SK-N-MC (cell line): ENCODE data around the gene ICAM1.
A peak's percentile ranks its signal among the peaks of the same experiment; 100 is the strongest.

Experiments used
- DNase-seq: peaks from one replicate; pipeline ENCODE4 v3.0.0-alpha.2; 2011; ENCODE audit warnings: low read depth, low spot score
- H3K27ac ChIP-seq: fragments of 200-600 bp; sonication (generic); 2 replicates; pipeline ENCODE4 v1.5.1; 2016; ENCODE audit warnings: mixed run types
- H3K36me3 ChIP-seq: fragments of 200-600 bp; sonication (generic); 2 replicates; pipeline ENCODE4 v1.6.1; 2017; ENCODE audit warnings: antibody characterized with exemption, low read length, mixed read lengths; ENCODE audit not compliant: insufficient read depth
- H3K4me3 ChIP-seq: fragments of 200-600 bp; sonication (generic); 2 replicates; pipeline ENCODE4 v1.5.1; 2016
- H3K9ac ChIP-seq: fragments of 200-600 bp; sonication (generic); 2 replicates; pipeline ENCODE4 v1.8.0; 2017; ENCODE audit warnings: mixed run types, mixed read lengths; ENCODE audit not compliant: insufficient read length
- H3K9me3 ChIP-seq: fragments of 200-600 bp; sonication (generic); 2 replicates; pipeline ENCODE4 v1.6.1; 2017; ENCODE audit warnings: low read depth, mild to moderate bottlenecking, antibody characterized with exemption, low read length, moderate library complexity, mixed read lengths
- EZH2 ChIP-seq: fragments of 200-600 bp; sonication (generic); IDR thresholded peaks from one replicate; pipeline ENCODE4 v1.6.1; 2017; ENCODE audit warnings: antibody characterized with exemption
- FOXP2 ChIP-seq: optimal IDR thresholded peaks from 2 replicates; pipeline ENCODE3; 2011; ENCODE audit warnings: mild to moderate bottlenecking, moderate library complexity; ENCODE audit not compliant: insufficient read depth; ENCODE audit errors: extremely low read length, control extremely low read depth
- POLR2AphosphoS5 ChIP-seq: IDR thresholded peaks from 2 replicates; pipeline ENCODE4 v1.6.1; 2012; ENCODE audit warnings: mild to moderate bottlenecking, low read depth, low read length, borderline replicate concordance

The ICAM1 gene

GRCh38 chr19:10268071-10268470, 2.8 kb upstream of the ICAM1 start:
- no peak overlapping the region for H3K4me3 ChIP-seq
- H3K27ac ChIP-seq: no peak overlapping the region
- H3K9me3 ChIP-seq: no peaks in the 10 kb centered on the region
- H3K9ac ChIP-seq: no peak overlapping the region
- TF ChIP-seq POLR2AphosphoS5 (no peak), EZH2 (no peak), FOXP2 (no peak)
- DNase-seq: no peak
- H3K36me3 ChIP-seq: no peaks in the 10 kb centered on the region

- Histone ChIP-seq H3K9me3 (no peaks in the 10 kb centered on the region), H3K36me3 (no peaks in the 10 kb centered on the region), H3K9ac (no peak overlapping the region), H3K27ac (no peak overlapping the region), H3K4me3 (peak overlapping the region; percentile 44)
- DNase-seq: no peak
- TF ChIP-seq EZH2 (no peak), POLR2AphosphoS5 (no peak), FOXP2 (peak; percentile 16)
Observed at GRCh38 chr19:10269333-10270179, 1.4 kb upstream of the ICAM1 start.

- no peak for TF ChIP-seq POLR2AphosphoS5
- no peak for TF ChIP-seq EZH2
- no peak for TF ChIP-seq FOXP2
- Histone ChIP-seq H3K9ac (no peak overlapping the region), H3K9me3 (no peaks in the 10 kb centered on the region), H3K36me3 (no peaks in the 10 kb centered on the region), H3K27ac (no peak overlapping the region), H3K4me3 (no peak overlapping the region)
- no peak for DNase-seq
Observed at GRCh38 chr19:10270180-10270615, 722 bp upstream of the ICAM1 start.

- no peaks in the 10 kb centered on the region for H3K36me3 ChIP-seq
- no peak overlapping the region for H3K4me3 ChIP-seq
- DNase-seq: no peak
- H3K27ac ChIP-seq: no peak overlapping the region
- TF ChIP-seq POLR2AphosphoS5 (no peak), EZH2 (no peak), FOXP2 (no peak)
- no peak overlapping the region for H3K9ac ChIP-seq
- H3K9me3 ChIP-seq: no peaks in the 10 kb centered on the region
Observed at GRCh38 chr19:10271543-10272086, 695 bp downstream of the ICAM1 start.

- TF ChIP-seq FOXP2 (no peak), EZH2 (no peak), POLR2AphosphoS5 (no peak)
- Histone ChIP-seq H3K36me3 (no peaks in the 10 kb centered on the region), H3K9ac (no peak overlapping the region), H3K9me3 (no peaks in the 10 kb centered on the region), H3K27ac (no peak overlapping the region), H3K4me3 (no peak overlapping the region)
- no peak for DNase-seq
Observed at GRCh38 chr19:10274589-10274988, 3.7 kb downstream of the ICAM1 start.

- Histone ChIP-seq H3K9me3 (no peaks in the 10 kb centered on the region), H3K27ac (no peak overlapping the region), H3K9ac (no peak overlapping the region), H3K4me3 (no peak overlapping the region), H3K36me3 (no peaks in the 10 kb centered on the region)
- TF ChIP-seq EZH2: no peak
- TF ChIP-seq FOXP2: no peak
- TF ChIP-seq POLR2AphosphoS5: no peak
- DNase-seq: no peak
Observed at GRCh38 chr19:10277795-10278589, 7.1 kb downstream of the ICAM1 start.

- no peaks in the 10 kb centered on the region for H3K9me3 ChIP-seq
- no peak overlapping the region for H3K27ac ChIP-seq
- no peaks in the 10 kb centered on the region for H3K36me3 ChIP-seq
- H3K9ac ChIP-seq: no peak overlapping the region
- TF ChIP-seq POLR2AphosphoS5 (no peak), EZH2 (no peak), FOXP2 (no peak)
- DNase-seq: no peak
- H3K4me3 ChIP-seq: no peak overlapping the region
Observed at GRCh38 chr19:10278935-10279334, 8.0 kb downstream of the ICAM1 start.
